ENCODE results near the gene CTNNA3.

The CTNNA3 gene

DNA sequence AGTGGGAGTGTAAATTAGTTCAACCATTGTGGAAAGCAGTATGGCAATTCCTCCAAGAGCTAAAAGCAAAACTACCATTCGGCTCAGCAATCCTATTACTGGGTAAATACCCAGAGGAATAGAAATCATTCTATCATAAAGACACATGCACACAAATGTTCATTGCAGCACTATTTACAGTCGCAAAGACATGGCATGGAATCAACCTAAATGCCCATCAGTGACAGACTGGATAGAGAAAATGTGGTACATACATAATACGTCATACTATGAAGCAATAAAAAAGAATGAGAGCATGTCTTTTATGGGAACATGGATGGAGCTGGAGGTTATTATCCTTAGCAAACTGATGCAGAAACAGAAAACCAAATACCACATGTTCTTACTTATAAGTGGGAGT is 1646.7 kb downstream of the CTNNA3 start (continued):
- TF ChIP-seq ZNF561 (tag by site-specific recombination; IDR thresholded peaks at IDR 0.05; ENCODE audit: borderline replicate concordance): no peak
- TF ChIP-seq OSR2 (tag by site-specific recombination; IDR thresholded peaks at IDR 0.05): no peak
- TF ChIP-seq GLIS1 (tag by site-specific recombination; IDR thresholded peaks at IDR 0.05): no peak
- no peak for TF ChIP-seq ZNF311 (tag by site-specific recombination; IDR thresholded peaks at IDR 0.05; ENCODE audit: borderline replicate concordance)

GRCh38 chr10:66045859-66046258 is 1650.1 kb downstream of the CTNNA3 start:
- POLR2A ChIA-PET: no interaction called here
- CTCF ChIA-PET: interaction anchor here (0.6 kb wide), 1 partner anchor 331 kb away, joined by 3 read pairs; no protein-coding TSS in a partner anchor
- Histone ChIP-seq H3K4me3 (ENCODE audit: low read depth, low read length) (no peak overlapping the region), H3K4me1 (ENCODE audit: control insufficient read depth, insufficient read depth, low read length) (no peaks in the 10 kb centered on the region), H3K27ac (ENCODE audit: extremely low read depth, low read depth, low read length) (no peak overlapping the region), H3K36me3 (ENCODE audit: control insufficient read depth in 2 of 2, insufficient read depth in 1 of 2, low read length in 2 of 2) (no peaks in the 10 kb centered on the region), H3K9me3 (ENCODE audit: control insufficient read depth, insufficient read depth, low read depth, low read length) (no peaks in the 10 kb centered on the region)
- TF ChIP-seq PATZ1 (tag by site-specific recombination; IDR thresholded peaks at IDR 0.05): no peak
- TF ChIP-seq ZNF132 (tag by site-specific recombination; IDR thresholded peaks at IDR 0.05; ENCODE audit: borderline replicate concordance): no peak
- TF ChIP-seq ZIC2 (tag by site-specific recombination; IDR thresholded peaks at IDR 0.05): no peak
- TF ChIP-seq KLF7 (tag by site-specific recombination; IDR thresholded peaks at IDR 0.05; ENCODE audit: borderline replicate concordance): no peak
- no peak for TF ChIP-seq ZNF544 (tag by site-specific recombination; IDR thresholded peaks at IDR 0.05)
- TF ChIP-seq ZNF394 (tag by site-specific recombination; IDR thresholded peaks at IDR 0.05; ENCODE audit: borderline replicate concordance): no peak
- no peak for TF ChIP-seq CTCF (tag by site-specific recombination; IDR thresholded peaks at IDR 0.05)

- no peaks in the 10 kb centered on the region for H3K9me3 ChIP-seq (ENCODE audit: control insufficient read depth, insufficient read depth, low read depth, low read length)
- ChIA-PET POLR2A (no interaction called here), CTCF (no interaction called here)
- H3K4me1 ChIP-seq (ENCODE audit: control insufficient read depth, insufficient read depth, low read length): no peaks in the 10 kb centered on the region
- H3K4me3 ChIP-seq (ENCODE audit: low read depth, low read length): no peak overlapping the region
- H3K36me3 ChIP-seq (ENCODE audit: control insufficient read depth in 2 of 2, insufficient read depth in 1 of 2, low read length in 2 of 2): no peaks in the 10 kb centered on the region
- no peak overlapping the region for H3K27ac ChIP-seq (ENCODE audit: extremely low read depth, low read depth, low read length)
- TF ChIP-seq, protein P1, sequence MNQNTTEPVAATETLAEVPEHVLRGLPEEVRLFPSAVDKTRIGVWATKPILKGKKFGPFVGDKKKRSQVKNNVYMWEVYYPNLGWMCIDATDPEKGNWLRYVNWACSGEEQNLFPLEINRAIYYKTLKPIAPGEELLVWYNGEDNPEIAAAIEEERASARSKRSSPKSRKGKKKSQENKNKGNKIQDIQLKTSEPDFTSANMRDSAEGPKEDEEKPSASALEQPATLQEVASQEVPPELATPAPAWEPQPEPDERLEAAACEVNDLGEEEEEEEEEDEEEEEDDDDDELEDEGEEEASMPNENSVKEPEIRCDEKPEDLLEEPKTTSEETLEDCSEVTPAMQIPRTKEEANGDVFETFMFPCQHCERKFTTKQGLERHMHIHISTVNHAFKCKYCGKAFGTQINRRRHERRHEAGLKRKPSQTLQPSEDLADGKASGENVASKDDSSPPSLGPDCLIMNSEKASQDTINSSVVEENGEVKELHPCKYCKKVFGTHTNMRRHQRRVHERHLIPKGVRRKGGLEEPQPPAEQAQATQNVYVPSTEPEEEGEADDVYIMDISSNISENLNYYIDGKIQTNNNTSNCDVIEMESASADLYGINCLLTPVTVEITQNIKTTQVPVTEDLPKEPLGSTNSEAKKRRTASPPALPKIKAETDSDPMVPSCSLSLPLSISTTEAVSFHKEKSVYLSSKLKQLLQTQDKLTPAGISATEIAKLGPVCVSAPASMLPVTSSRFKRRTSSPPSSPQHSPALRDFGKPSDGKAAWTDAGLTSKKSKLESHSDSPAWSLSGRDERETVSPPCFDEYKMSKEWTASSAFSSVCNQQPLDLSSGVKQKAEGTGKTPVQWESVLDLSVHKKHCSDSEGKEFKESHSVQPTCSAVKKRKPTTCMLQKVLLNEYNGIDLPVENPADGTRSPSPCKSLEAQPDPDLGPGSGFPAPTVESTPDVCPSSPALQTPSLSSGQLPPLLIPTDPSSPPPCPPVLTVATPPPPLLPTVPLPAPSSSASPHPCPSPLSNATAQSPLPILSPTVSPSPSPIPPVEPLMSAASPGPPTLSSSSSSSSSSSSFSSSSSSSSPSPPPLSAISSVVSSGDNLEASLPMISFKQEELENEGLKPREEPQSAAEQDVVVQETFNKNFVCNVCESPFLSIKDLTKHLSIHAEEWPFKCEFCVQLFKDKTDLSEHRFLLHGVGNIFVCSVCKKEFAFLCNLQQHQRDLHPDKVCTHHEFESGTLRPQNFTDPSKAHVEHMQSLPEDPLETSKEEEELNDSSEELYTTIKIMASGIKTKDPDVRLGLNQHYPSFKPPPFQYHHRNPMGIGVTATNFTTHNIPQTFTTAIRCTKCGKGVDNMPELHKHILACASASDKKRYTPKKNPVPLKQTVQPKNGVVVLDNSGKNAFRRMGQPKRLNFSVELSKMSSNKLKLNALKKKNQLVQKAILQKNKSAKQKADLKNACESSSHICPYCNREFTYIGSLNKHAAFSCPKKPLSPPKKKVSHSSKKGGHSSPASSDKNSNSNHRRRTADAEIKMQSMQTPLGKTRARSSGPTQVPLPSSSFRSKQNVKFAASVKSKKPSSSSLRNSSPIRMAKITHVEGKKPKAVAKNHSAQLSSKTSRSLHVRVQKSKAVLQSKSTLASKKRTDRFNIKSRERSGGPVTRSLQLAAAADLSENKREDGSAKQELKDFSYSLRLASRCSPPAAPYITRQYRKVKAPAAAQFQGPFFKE (tag by site-specific recombination; IDR thresholded peaks at IDR 0.05; ENCODE audit: borderline replicate concordance): no peak
- no peak for TF ChIP-seq ZNF354C (tag by site-specific recombination; IDR thresholded peaks at IDR 0.05; ENCODE audit: borderline replicate concordance, low read depth)
- no peak for TF ChIP-seq ZNF157 (tag by site-specific recombination; IDR thresholded peaks at IDR 0.05)
- no peak for TF ChIP-seq PRDM1 (tag by site-specific recombination; IDR thresholded peaks at IDR 0.05)
- no peak for TF ChIP-seq ZNF37A (tag by site-specific recombination; IDR thresholded peaks at IDR 0.05)
- no peak for TF ChIP-seq ZNF394 (tag by site-specific recombination; IDR thresholded peaks at IDR 0.05; ENCODE audit: borderline replicate concordance)
- no peak for TF ChIP-seq ZNF768 (tag by site-specific recombination; IDR thresholded peaks at IDR 0.05)
- TF ChIP-seq PATZ1 (tag by site-specific recombination; IDR thresholded peaks at IDR 0.05): no peak
- TF ChIP-seq SALL2 (tag by site-specific recombination; IDR thresholded peaks at IDR 0.05; ENCODE audit: borderline replicate concordance): no peak
- no peak for TF ChIP-seq ZNF473 (tag by site-specific recombination; IDR thresholded peaks at IDR 0.05)
- TF ChIP-seq KLF1 (tag by site-specific recombination; IDR thresholded peaks at IDR 0.05): no peak
- no peak for TF ChIP-seq KLF8 (tag by site-specific recombination; IDR thresholded peaks at IDR 0.05)
- no peak for TF ChIP-seq YY1 (tag by site-specific recombination; IDR thresholded peaks at IDR 0.05)
- TF ChIP-seq MEIS1 (CRISPR knock-in tag; IDR thresholded peaks at IDR 0.05; ENCODE audit: borderline replicate concordance): no peak
These were observed 1654.2 kb downstream of the CTNNA3 start for GRCh38 chr10:66041771-66042170.
